Gastrocnemius medialis (tissue), 4 donors: ENCODE data around the gene DPPA2.

Source experiments
- POLR2A ChIP-seq, 2 donors: fragments of 450-650 bp; IDR thresholded peaks; one replicate each; pipeline ENCODE4 v1.6.1; 2017; ENCODE audit warnings: antibody characterized with exemption in 2 of 2, mild to moderate bottlenecking in 2 of 2, moderate library complexity in 2 of 2
- TF ChIP-seq, protein P1 (sequence below), 5 experiments: fragments of 450-650 bp in 3 of 5; fragments of 200-600 bp in 2 of 5; sonication (generic) in 2 of 5; IDR thresholded peaks in 4 of 5; conservative IDR thresholded peaks in 1 of 5; 1 replicate in 4 of 5; 2 replicates in 1 of 5; pipeline ENCODE4 v1.5.1; 2016 to 2019; ENCODE audit warnings: antibody characterized with exemption in 5 of 5, mild to moderate bottlenecking in 3 of 5, moderate library complexity in 3 of 5

DNA sequence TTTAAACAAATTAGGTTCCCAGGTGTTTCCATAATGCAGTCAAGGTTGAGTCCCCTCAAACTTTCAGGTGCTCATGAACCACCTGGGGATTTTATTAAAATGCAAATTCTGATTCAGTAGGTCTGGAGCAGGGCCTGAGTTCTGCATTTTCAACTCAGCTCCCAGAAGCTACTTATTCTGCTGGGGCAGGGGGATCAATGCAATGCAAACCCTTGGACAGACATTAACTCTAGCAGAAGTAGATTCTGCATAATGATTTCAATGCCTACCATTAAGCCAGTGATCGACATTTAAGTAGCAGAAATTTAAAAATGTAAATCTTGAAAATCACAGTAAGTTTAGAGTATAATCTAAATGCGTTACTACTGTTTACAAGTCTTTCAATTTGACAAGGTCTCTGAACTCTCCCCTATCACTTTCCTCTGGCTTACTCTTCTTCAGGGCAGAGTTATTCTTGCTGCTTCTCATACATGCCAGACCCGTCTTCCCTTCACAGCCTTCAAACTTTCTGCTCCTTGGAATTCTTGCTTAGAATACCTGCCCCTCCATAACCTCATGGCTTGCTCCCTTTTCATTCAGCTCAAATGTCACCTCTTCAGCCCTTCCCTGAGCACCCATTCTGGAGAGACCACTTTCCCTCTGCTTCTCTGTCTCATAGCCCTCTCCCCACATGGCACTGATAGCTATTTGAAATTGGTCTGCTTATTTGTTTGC, 40.3 kb upstream of the DPPA2 start:
- TF ChIP-seq, protein P1, sequence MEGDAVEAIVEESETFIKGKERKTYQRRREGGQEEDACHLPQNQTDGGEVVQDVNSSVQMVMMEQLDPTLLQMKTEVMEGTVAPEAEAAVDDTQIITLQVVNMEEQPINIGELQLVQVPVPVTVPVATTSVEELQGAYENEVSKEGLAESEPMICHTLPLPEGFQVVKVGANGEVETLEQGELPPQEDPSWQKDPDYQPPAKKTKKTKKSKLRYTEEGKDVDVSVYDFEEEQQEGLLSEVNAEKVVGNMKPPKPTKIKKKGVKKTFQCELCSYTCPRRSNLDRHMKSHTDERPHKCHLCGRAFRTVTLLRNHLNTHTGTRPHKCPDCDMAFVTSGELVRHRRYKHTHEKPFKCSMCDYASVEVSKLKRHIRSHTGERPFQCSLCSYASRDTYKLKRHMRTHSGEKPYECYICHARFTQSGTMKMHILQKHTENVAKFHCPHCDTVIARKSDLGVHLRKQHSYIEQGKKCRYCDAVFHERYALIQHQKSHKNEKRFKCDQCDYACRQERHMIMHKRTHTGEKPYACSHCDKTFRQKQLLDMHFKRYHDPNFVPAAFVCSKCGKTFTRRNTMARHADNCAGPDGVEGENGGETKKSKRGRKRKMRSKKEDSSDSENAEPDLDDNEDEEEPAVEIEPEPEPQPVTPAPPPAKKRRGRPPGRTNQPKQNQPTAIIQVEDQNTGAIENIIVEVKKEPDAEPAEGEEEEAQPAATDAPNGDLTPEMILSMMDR (IDR thresholded peaks at IDR 0.05 in 4 of 5, conservative IDR thresholded peaks at IDR 0.05 in 1 of 5), result no peak
- no peak for TF ChIP-seq POLR2A (IDR thresholded peaks at IDR 0.05)
